GM18870 (cell line): ENCODE measurements around the gene NBR1.
"Not testable (repeated sequence)": the region's sequence is repeated elsewhere in the genome, so short reads cannot be mapped to it uniquely, and the experiment has no call there.

Experiments used
- ATAC-seq: cut with Tn5 transposase; IDR thresholded peaks from one replicate; pipeline ENCODE4 v1.9.1; 2021; ENCODE audit warnings: moderate library complexity; ENCODE audit not compliant: unreplicated experiment

The NBR1 gene

GRCh38 chr17:43240596-43241352 lies 69.8 kb downstream of the NBR1 start:
- ATAC-seq: not testable (repeated sequence)

GRCh38 chr17:43246456-43246855 lies 75.4 kb downstream of the NBR1 start:
- not testable (repeated sequence) for ATAC-seq
